GM19463 (cell line): ENCODE measurements around the gene TBC1D8B.
A peak's percentile ranks its signal among the peaks of the same experiment; 100 is the strongest.

Source experiments
- ATAC-seq: cut with Tn5 transposase; IDR thresholded peaks from one replicate; pipeline ENCODE4 v1.9.1; 2021; ENCODE audit warnings: mild to moderate bottlenecking, moderate library complexity; ENCODE audit not compliant: unreplicated experiment

Gene TBC1D8B

GRCh38 chrX:106897259-106897658 lies 94.8 kb downstream of the TBC1D8B start:
- no peak for ATAC-seq

- ATAC-seq = peak; percentile 77
These were observed 96.0 kb downstream of the TBC1D8B start for GRCh38 chrX:106898462-106898861.

GRCh38 chrX:106899276-106899675 lies 96.8 kb downstream of the TBC1D8B start:
- no peak for ATAC-seq

GRCh38 chrX:106899841-106900240 lies 97.4 kb downstream of the TBC1D8B start:
- no peak for ATAC-seq

- no peak for ATAC-seq
These were observed 98.9 kb downstream of the TBC1D8B start for GRCh38 chrX:106901341-106901740.

- no peak for ATAC-seq
These were observed 99.3 kb downstream of the TBC1D8B start for GRCh38 chrX:106901781-106902219.

GRCh38 chrX:106902684-106903083 lies 100.2 kb downstream of the TBC1D8B start:
- ATAC-seq = no peak

GRCh38 chrX:106903291-106903824 lies 100.9 kb downstream of the TBC1D8B start, which contains the start of gene RIPPLY1:
Gene RIPPLY1 (minus strand): TSS chrX:106903341. CDS start chrX:106903287, 54 bp downstream.
- ATAC-seq = peak; percentile 63

GRCh38 chrX:106903856-106904528 lies 101.5 kb downstream of the TBC1D8B start:
- peak; percentile 18 for ATAC-seq

- no peak for ATAC-seq
These were observed 102.7 kb downstream of the TBC1D8B start for GRCh38 chrX:106905064-106905708.

GRCh38 chrX:106906361-106906760 lies 103.9 kb downstream of the TBC1D8B start:
- no peak for ATAC-seq

GRCh38 chrX:106912864-106913263 lies 110.4 kb downstream of the TBC1D8B start:
- ATAC-seq = no peak

- ATAC-seq = peak; percentile 61
These were observed 115.5 kb downstream of the TBC1D8B start for GRCh38 chrX:106917830-106918500.

- no peak for ATAC-seq
These were observed 117.5 kb downstream of the TBC1D8B start, which contains the start of gene CLDN2 for GRCh38 chrX:106919932-106920452. Gene CLDN2 (plus strand): TSS chrX:106920402. CDS start chrX:106928229, 7,827 bp downstream.

GRCh38 chrX:106921637-106922036 lies 119.2 kb downstream of the TBC1D8B start:
- ATAC-seq = no peak
